Nephron progenitor cell (in vitro differentiated cells): ENCODE measurements around the gene HCRTR2.

ENCODE experiments used
- DNase-seq: peaks from one replicate; pipeline ENCODE4 v3.0.0; 2021
- H3K27ac Mint-ChIP-seq: 2 replicates; pipeline ENCODE4 v1.8.0; 2021; ENCODE audit warnings: mild to moderate bottlenecking, moderate library complexity, mixed read lengths
- H3K27me3 Mint-ChIP-seq: 2 replicates; pipeline ENCODE4 v1.8.0; 2021; ENCODE audit warnings: mild to moderate bottlenecking, low read depth, mixed read lengths; ENCODE audit not compliant: poor library complexity
- H3K36me3 Mint-ChIP-seq: 2 replicates; pipeline ENCODE4 v1.8.0; 2021; ENCODE audit warnings: low read depth, mixed read lengths
- H3K4me1 Mint-ChIP-seq: 2 replicates; pipeline ENCODE4 v1.8.0; 2021; ENCODE audit warnings: mixed read lengths
- H3K4me3 Mint-ChIP-seq: 2 replicates; pipeline ENCODE4 v1.8.0; 2021; ENCODE audit warnings: mild to moderate bottlenecking, moderate library complexity, mixed read lengths
- H3K9me3 Mint-ChIP-seq: 2 replicates; pipeline ENCODE4 v1.8.0; 2021; ENCODE audit warnings: mild to moderate bottlenecking, moderate library complexity, mixed read lengths
- CTCF ChIP-seq: fragments of 200-600 bp; sonication (generic); IDR thresholded peaks from 2 replicates; pipeline ENCODE4 v1.5.0; 2021; ENCODE audit warnings: antibody characterized with exemption

HCRTR2 gene

GRCh38 chr6:55176958-55177357, 2.6 kb downstream of the HCRTR2 start:
- Mint-ChIP-seq H3K9me3 (no peaks in the 10 kb centered on the region), H3K27me3 (peaks cover 44% of the 10 kb centered on the region), H3K4me3 (no peak overlapping the region), H3K4me1 (peaks cover 11% of the 10 kb centered on the region), H3K27ac (no peak overlapping the region), H3K36me3 (no peaks in the 10 kb centered on the region)
- TF ChIP-seq CTCF: no peak
- peak; percentile 25 for DNase-seq

GRCh38 chr6:55180258-55180657, 5.9 kb downstream of the HCRTR2 start:
- Mint-ChIP-seq H3K4me1 (peaks cover 6% of the 10 kb centered on the region), H3K27ac (no peak overlapping the region), H3K4me3 (no peak overlapping the region), H3K9me3 (no peaks in the 10 kb centered on the region), H3K36me3 (no peaks in the 10 kb centered on the region), H3K27me3 (peaks cover 15% of the 10 kb centered on the region)
- DNase-seq: no peak
- TF ChIP-seq CTCF: no peak

- Mint-ChIP-seq H3K27me3 (no peaks in the 10 kb centered on the region), H3K4me3 (no peak overlapping the region), H3K4me1 (no peaks in the 10 kb centered on the region), H3K27ac (no peak overlapping the region), H3K9me3 (no peaks in the 10 kb centered on the region), H3K36me3 (no peaks in the 10 kb centered on the region)
- no peak for TF ChIP-seq CTCF
- no peak for DNase-seq
Observed at GRCh38 chr6:55182016-55182650, 7.8 kb downstream of the HCRTR2 start.

- H3K4me3 Mint-ChIP-seq: no peak overlapping the region
- H3K4me1 Mint-ChIP-seq: no peaks in the 10 kb centered on the region
- H3K9me3 Mint-ChIP-seq: no peaks in the 10 kb centered on the region
- H3K27ac Mint-ChIP-seq: no peak overlapping the region
- no peaks in the 10 kb centered on the region for H3K36me3 Mint-ChIP-seq
- DNase-seq: no peak
- TF ChIP-seq CTCF: no peak
- no peaks in the 10 kb centered on the region for H3K27me3 Mint-ChIP-seq
Observed at GRCh38 chr6:55184782-55185530, 10.6 kb downstream of the HCRTR2 start.

- no peaks in the 10 kb centered on the region for H3K36me3 Mint-ChIP-seq
- TF ChIP-seq CTCF: no peak
- no peaks in the 10 kb centered on the region for H3K9me3 Mint-ChIP-seq
- H3K4me1 Mint-ChIP-seq: no peaks in the 10 kb centered on the region
- DNase-seq: no peak
- H3K4me3 Mint-ChIP-seq: no peak overlapping the region
- no peaks in the 10 kb centered on the region for H3K27me3 Mint-ChIP-seq
- no peak overlapping the region for H3K27ac Mint-ChIP-seq
Observed at GRCh38 chr6:55198715-55199114, 24.4 kb downstream of the HCRTR2 start.

GRCh38 chr6:55199239-55199638, 24.9 kb downstream of the HCRTR2 start:
- H3K27ac Mint-ChIP-seq: no peak overlapping the region
- H3K4me3 Mint-ChIP-seq: no peak overlapping the region
- no peaks in the 10 kb centered on the region for H3K27me3 Mint-ChIP-seq
- no peak for DNase-seq
- no peak for TF ChIP-seq CTCF
- H3K36me3 Mint-ChIP-seq: no peaks in the 10 kb centered on the region
- no peaks in the 10 kb centered on the region for H3K4me1 Mint-ChIP-seq
- H3K9me3 Mint-ChIP-seq: no peaks in the 10 kb centered on the region
